ENCODE results near the gene ADORA2B. TPM values are rescaled to one million over a fixed set of nuclear protein-coding genes. Genes with fewer than 3 reads are reported as not detected.

The ADORA2B gene
- total RNA-seq, 1 donor from 2014 or later = 3.1 TPM

DNA sequence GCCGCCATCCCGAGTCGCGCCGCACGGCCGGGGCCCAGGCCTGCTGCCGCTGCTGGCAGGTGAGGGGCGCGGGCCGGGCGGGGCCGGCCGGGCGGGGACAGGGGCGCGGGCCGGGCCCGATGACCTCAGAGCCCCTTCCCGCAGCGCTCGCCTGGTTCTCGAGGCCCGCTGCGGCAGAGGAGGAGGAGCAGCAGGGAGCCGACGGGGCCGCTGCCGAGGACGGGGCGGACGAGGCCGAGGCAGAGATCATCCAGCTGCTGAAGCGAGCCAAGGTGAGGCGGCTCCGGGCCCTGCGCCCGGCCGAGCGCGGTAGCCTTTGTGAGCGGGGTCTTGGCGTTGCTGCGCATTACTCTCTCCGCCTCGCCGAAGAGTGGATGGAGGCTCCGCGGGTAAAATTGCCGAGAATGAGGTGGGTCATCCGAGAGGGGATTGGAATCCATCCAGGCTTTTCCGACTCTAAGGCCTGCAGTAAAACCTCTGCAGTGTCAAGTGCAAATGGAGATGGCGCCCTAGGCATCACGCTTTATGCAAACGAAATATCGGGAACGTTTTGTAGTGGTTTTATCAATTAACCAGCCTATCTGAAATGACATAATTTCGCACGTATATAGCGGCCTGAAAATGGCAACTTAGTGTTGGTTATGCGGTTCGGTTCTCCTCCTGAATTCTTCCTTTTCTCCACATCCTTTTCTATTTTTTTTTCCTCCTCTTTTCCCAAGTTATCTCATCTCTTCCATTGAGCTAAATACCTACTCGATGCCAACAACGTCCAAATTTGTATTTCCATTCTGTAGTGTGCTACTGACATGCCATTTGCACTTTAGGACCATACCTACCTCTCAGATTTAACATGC lies 55.3 kb downstream of the ADORA2B start:
- intact Hi-C loops (cut with micrococcal nuclease) = loop anchor here (1.0 to 10.0 kb wide), 4 partner anchors 41 to 745 kb away; no protein-coding TSS in a partner anchor
- Mint-ChIP-seq H3K27me3 (no peaks in the 10 kb centered on the region), H3K4me1 (peaks cover 21% of the 10 kb centered on the region), H3K9me3 (no peaks in the 10 kb centered on the region), H3K27ac (peak overlapping the region; percentile 90), H3K36me3 (ENCODE audit: low read depth) (peaks cover 47% of the 10 kb centered on the region), H3K4me3 (peak overlapping the region; percentile 91)
- DNase-seq = no peak

DNA sequence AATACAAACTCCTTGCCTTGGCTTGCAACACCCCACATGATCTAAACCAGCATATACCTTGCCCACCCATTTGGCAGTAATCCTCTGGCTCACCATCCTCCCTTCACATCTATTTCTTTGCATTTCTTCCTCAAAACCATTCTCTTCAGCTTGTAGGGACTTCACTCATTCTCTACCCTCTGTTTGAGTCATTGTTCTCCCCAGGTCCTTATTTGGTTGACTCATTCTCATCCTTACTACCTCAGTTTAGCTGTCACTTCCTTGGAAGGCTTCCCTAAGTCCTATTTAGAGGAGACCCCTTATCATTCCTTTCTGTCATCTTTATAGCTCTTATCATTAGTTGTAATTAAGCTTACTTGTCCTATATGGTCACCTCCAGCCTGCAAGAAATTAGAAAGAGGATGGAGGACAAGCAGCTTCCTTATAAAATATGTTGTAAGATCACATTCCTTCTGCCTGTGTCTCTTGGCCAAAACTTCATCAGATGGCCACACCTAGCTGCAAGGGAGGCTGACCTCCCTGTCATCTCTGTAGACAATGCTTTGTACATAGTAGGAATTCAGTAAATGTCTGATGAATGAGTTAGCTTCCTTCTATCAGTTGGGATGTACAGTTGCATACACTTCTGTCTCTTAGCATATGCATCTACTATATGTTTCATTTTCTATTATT lies 56.4 kb downstream of the ADORA2B start:
- Mint-ChIP-seq H3K4me1 (peaks cover 21% of the 10 kb centered on the region), H3K4me3 (peak overlapping the region; percentile 91), H3K27ac (peak overlapping the region; percentile 90), H3K36me3 (ENCODE audit: low read depth) (peaks cover 59% of the 10 kb centered on the region), H3K27me3 (no peaks in the 10 kb centered on the region), H3K9me3 (no peaks in the 10 kb centered on the region)
- DNase-seq = no peak
- intact Hi-C loops (cut with micrococcal nuclease) = loop anchor here (1.0 kb wide), 1 partner anchor 26 kb away; no protein-coding TSS in a partner anchor

DNA sequence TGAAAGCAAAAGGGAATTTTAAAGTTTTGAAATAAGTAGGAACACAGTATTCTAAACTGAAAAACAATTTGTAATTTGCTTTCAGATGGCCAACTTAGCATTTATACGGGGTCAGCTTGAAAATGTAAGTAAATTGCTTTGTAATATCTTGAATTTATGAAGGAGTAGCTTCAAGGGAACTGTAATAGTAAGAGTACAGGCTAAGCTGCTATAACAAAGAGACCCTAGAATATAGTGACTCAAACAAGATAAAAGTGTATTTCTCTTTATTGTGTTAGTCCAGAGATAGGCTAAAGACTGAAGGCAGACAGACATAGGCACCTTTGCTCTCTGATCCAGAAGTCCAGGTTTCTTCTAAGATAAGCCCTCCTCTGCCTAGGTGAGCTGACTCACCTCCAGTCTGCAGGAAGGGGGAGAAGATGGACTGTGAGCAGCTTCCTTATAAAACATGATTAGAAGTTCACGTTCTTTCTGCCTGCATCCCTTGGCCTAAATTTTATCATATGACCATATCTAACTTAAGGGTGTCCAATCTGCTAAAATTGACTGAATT lies 57.9 kb downstream of the ADORA2B start:
- no peak for DNase-seq
- Mint-ChIP-seq H3K36me3 (ENCODE audit: low read depth) (peaks cover 69% of the 10 kb centered on the region), H3K4me1 (peaks cover 24% of the 10 kb centered on the region), H3K9me3 (no peaks in the 10 kb centered on the region), H3K27ac (no peak overlapping the region), H3K4me3 (no peak overlapping the region), H3K27me3 (no peaks in the 10 kb centered on the region)
- intact Hi-C loops (cut with micrococcal nuclease) = no loop called here

DNA sequence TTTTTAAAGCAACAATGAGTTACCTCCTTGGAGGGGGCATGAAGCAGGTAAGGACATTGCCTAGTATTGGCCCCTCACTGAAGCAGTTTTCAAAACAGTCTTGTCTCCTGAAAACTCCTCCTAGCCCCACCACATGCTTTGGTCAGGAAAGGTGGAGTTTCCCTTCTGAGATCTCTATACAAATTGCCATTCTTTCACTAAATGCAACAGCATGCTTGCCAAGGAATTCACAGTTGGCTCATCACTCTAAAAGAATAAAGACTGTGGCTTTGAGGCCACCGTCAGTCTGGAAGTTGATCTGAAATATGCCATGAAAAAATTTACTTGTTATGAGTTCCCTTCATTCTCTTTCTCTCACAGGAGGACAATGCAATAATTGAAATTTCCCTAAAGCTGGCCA lies 58.9 kb downstream of the ADORA2B start:
- Mint-ChIP-seq H3K27ac (no peak overlapping the region), H3K36me3 (ENCODE audit: low read depth) (peaks cover 80% of the 10 kb centered on the region), H3K27me3 (no peaks in the 10 kb centered on the region), H3K4me3 (no peak overlapping the region), H3K4me1 (peaks cover 30% of the 10 kb centered on the region), H3K9me3 (no peaks in the 10 kb centered on the region)
- intact Hi-C loops (cut with micrococcal nuclease) = no loop called here
- no peak for DNase-seq

DNA sequence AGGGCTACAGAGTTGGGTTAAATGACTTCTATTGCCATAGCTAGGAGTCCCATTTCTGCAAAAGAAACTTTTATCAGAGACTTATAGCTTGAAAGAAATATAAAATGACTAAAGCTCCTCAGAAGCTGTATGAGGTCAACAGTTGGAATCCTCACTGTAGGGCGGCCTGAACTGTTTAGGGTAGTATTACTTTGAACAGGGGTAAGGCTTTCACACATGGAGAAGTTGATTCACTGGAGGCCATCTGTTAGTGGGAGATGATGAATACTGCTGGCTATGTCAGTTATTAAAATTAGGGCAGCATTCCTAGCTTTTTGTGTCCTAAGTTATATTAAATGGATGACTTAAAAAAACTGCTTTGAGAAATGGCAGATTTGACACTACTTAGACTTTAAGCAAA lies 60.7 kb downstream of the ADORA2B start:
- no peak for DNase-seq
- peaks cover 81% of the 10 kb centered on the region for H3K36me3 Mint-ChIP-seq (ENCODE audit: low read depth)
- no peaks in the 10 kb centered on the region for H3K9me3 Mint-ChIP-seq
- intact Hi-C loops (cut with micrococcal nuclease) = no loop called here
- no peaks in the 10 kb centered on the region for H3K27me3 Mint-ChIP-seq
- H3K4me1 Mint-ChIP-seq = peaks cover 26% of the 10 kb centered on the region
- no peak overlapping the region for H3K27ac Mint-ChIP-seq
- no peak overlapping the region for H3K4me3 Mint-ChIP-seq

- peaks cover 15% of the 10 kb centered on the region for H3K4me1 Mint-ChIP-seq
- DNase-seq = no peak
- H3K4me3 Mint-ChIP-seq = no peak overlapping the region
- H3K27ac Mint-ChIP-seq = no peak overlapping the region
- intact Hi-C loops (cut with micrococcal nuclease) = no loop called here
- H3K27me3 Mint-ChIP-seq = no peaks in the 10 kb centered on the region
- H3K9me3 Mint-ChIP-seq = no peaks in the 10 kb centered on the region
- peaks cover 72% of the 10 kb centered on the region for H3K36me3 Mint-ChIP-seq (ENCODE audit: low read depth)
Measured at GRCh38 chr17:16007439-16007838, 62.5 kb downstream of the ADORA2B start.

DNA sequence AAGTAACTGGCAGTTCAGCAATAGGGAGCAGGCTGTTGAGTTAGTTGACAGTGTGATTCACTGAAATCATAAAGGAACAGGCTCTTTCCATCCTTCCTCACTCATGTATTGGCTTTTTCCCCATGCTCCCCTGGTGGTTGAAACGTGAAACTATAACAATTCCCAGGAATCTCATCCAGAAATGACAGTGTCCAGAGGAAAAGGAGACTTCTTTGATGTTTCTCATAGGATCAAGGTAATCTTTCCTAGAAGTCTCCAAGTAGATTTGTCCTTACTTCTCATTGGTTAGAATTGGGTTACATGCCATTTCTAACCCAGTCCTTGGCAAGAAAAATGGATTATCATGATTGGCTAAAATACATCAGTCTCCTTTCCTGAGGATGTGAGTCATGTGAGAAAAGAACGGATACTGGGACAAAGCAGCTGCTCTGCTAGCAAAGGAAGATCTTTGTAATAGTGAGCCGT lies 69.0 kb downstream of the ADORA2B start:
- Mint-ChIP-seq H3K4me3 (no peak overlapping the region), H3K36me3 (ENCODE audit: low read depth) (peaks cover 43% of the 10 kb centered on the region), H3K27ac (no peak overlapping the region), H3K27me3 (no peaks in the 10 kb centered on the region), H3K9me3 (no peaks in the 10 kb centered on the region), H3K4me1 (peaks cover 7% of the 10 kb centered on the region)
- intact Hi-C loops (cut with micrococcal nuclease) = no loop called here
- DNase-seq = no peak

DNA sequence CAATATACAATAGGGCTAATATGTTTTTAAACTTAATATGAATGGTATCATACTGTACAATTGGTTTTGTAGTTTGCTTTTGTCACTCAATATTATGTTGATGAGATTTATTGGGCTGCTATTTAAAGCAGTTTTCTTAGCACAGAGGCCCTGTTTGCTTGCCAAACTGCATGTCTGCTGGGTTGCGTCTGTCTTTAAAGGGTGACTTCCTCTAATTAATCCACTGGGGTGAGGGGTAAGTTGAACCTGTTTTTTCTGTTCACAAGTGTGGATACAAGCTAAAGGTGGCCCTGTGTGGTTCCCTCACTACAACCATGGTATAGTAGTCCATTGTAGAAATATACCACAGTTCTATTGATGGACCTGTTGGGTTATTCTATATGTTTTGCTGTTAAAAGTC lies 74.4 kb downstream of the ADORA2B start:
- Mint-ChIP-seq H3K27me3 (no peaks in the 10 kb centered on the region), H3K36me3 (ENCODE audit: low read depth) (peaks cover 49% of the 10 kb centered on the region), H3K9me3 (no peaks in the 10 kb centered on the region), H3K27ac (no peak overlapping the region), H3K4me3 (no peak overlapping the region), H3K4me1 (peaks cover 5% of the 10 kb centered on the region)
- no peak for DNase-seq
- intact Hi-C loops (cut with micrococcal nuclease) = no loop called here

- H3K4me3 Mint-ChIP-seq = no peak overlapping the region
- H3K4me1 Mint-ChIP-seq = peaks cover 22% of the 10 kb centered on the region
- no peak for DNase-seq
- H3K27ac Mint-ChIP-seq = no peak overlapping the region
- H3K36me3 Mint-ChIP-seq (ENCODE audit: low read depth) = peaks cover 69% of the 10 kb centered on the region
- H3K9me3 Mint-ChIP-seq = no peaks in the 10 kb centered on the region
- intact Hi-C loops (cut with micrococcal nuclease) = loop anchor here (10.0 kb wide), 1 partner anchor 501 kb away; no protein-coding TSS in a partner anchor
- no peaks in the 10 kb centered on the region for H3K27me3 Mint-ChIP-seq
Measured at GRCh38 chr17:16023881-16024280, 79.0 kb downstream of the ADORA2B start.

GRCh38 chr17:16025202-16025601 lies 80.3 kb downstream of the ADORA2B start:
- Mint-ChIP-seq H3K27me3 (no peaks in the 10 kb centered on the region), H3K9me3 (no peaks in the 10 kb centered on the region), H3K4me3 (no peak overlapping the region), H3K27ac (peak overlapping the region; percentile 28), H3K4me1 (peaks cover 22% of the 10 kb centered on the region), H3K36me3 (ENCODE audit: low read depth) (peaks cover 72% of the 10 kb centered on the region)
- no peak for DNase-seq
- intact Hi-C loops (cut with micrococcal nuclease) = loop anchor here (5.0 to 10.0 kb wide), 2 partner anchors 192 to 500 kb away; partner anchors contain the start of genes NCOR1 and PIGL

Other genes starting within 250 kb of the ADORA2B start
- 24.5 and 25.6 TPM in 2 replicates for gene ZNF286A, start 245.4 kb upstream of the ADORA2B start, total RNA-seq
- gene TBC1D26, start 212.8 kb upstream of the ADORA2B start, total RNA-seq = not detected in 2 replicates
- 10.1 and 11.0 TPM in 2 replicates for gene ZSWIM7, start 54.6 kb downstream of the ADORA2B start, total RNA-seq
- gene TTC19, start 54.7 kb downstream of the ADORA2B start, total RNA-seq = 35.3 and 38.9 TPM in 2 replicates

All from activated CD4-positive, alpha-beta T cell treated with anti-CD3 and anti-CD28 coated beads, Interleukin-2, amount 10 ng/mL, durations not matched to agents 24 days and 14 days (primary cell).